HepG2 (cell line): ENCODE measurements around the gene SLC6A12.

Source experiments
- FOXM1 ChIP-seq: sonication (generic); formaldehyde crosslinking; IDR thresholded peaks from 2 replicates; pipeline ENCODE4 v1.5.0; 2020; ENCODE audit warnings: missing genetic modification reagents
- GZF1 ChIP-seq: sonication (generic); formaldehyde crosslinking; IDR thresholded peaks from 2 replicates; pipeline ENCODE4 v1.5.1; 2020; ENCODE audit warnings: mild to moderate bottlenecking, missing genetic modification reagents
- RAD51 ChIP-seq: fragments of 450-650 bp; IDR thresholded peaks from 2 replicates; pipeline ENCODE4 v1.6.1; 2016; ENCODE audit warnings: borderline replicate concordance
- SMAD1 ChIP-seq: sonication (generic); formaldehyde crosslinking; IDR thresholded peaks from 2 replicates; pipeline ENCODE4 v1.4.0; 2020; ENCODE audit warnings: missing genetic modification reagents, low read depth, mild to moderate bottlenecking, borderline replicate concordance
- SPEN ChIP-seq: sonication (generic); formaldehyde crosslinking; IDR thresholded peaks from 2 replicates; pipeline ENCODE4 v1.5.1; 2020; ENCODE audit warnings: low read depth, mild to moderate bottlenecking, missing genetic modification reagents
- ZBTB1 ChIP-seq: sonication (generic); formaldehyde crosslinking; IDR thresholded peaks from 2 replicates; pipeline ENCODE4 v1.4.0; 2020; ENCODE audit warnings: missing genetic modification reagents, borderline replicate concordance
- TF ChIP-seq, protein P1 (sequence below): sonication (generic); formaldehyde crosslinking; IDR thresholded peaks from 2 replicates; pipeline ENCODE4 v1.5.1; 2020; ENCODE audit warnings: missing genetic modification reagents, mild to moderate bottlenecking, borderline replicate concordance
- TF ChIP-seq, protein P2 (sequence below): sonication (generic); formaldehyde crosslinking; IDR thresholded peaks from 2 replicates; pipeline ENCODE4 v1.5.0; 2020; ENCODE audit warnings: mild to moderate bottlenecking, missing genetic modification reagents

DNA sequence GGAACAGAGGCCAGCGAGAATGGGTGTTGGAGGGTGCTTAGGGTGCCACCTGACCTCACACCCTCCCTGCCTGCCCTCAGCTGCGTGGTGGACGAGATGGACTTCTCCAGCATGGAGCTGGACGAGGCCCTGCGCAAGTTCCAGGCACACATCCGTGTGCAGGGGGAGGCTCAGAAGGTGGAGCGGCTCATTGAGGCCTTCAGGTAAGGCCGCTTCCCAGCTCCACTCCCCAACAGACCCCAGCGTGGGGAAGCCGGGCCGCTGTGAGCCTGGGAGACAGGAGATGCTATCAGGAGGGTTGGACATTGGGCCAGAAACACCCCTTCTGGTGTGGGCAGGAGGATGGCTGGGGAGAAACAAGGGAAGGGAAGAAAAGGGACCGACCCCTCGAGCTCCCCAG lies 57.0 kb downstream of the SLC6A12 start:
- no peak for TF ChIP-seq SMAD1
- TF ChIP-seq, protein P1, sequence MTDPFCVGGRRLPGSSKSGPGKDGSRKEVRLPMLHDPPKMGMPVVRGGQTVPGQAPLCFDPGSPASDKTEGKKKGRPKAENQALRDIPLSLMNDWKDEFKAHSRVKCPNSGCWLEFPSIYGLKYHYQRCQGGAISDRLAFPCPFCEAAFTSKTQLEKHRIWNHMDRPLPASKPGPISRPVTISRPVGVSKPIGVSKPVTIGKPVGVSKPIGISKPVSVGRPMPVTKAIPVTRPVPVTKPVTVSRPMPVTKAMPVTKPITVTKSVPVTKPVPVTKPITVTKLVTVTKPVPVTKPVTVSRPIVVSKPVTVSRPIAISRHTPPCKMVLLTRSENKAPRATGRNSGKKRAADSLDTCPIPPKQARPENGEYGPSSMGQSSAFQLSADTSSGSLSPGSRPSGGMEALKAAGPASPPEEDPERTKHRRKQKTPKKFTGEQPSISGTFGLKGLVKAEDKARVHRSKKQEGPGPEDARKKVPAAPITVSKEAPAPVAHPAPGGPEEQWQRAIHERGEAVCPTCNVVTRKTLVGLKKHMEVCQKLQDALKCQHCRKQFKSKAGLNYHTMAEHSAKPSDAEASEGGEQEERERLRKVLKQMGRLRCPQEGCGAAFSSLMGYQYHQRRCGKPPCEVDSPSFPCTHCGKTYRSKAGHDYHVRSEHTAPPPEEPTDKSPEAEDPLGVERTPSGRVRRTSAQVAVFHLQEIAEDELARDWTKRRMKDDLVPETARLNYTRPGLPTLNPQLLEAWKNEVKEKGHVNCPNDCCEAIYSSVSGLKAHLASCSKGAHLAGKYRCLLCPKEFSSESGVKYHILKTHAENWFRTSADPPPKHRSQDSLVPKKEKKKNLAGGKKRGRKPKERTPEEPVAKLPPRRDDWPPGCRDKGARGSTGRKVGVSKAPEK (CRISPR knock-in tag): no peak
- no peak for TF ChIP-seq ZBTB1
- TF ChIP-seq GZF1 (CRISPR knock-in tag): no peak
- TF ChIP-seq FOXM1 (CRISPR knock-in tag): no peak
- TF ChIP-seq, protein P2, sequence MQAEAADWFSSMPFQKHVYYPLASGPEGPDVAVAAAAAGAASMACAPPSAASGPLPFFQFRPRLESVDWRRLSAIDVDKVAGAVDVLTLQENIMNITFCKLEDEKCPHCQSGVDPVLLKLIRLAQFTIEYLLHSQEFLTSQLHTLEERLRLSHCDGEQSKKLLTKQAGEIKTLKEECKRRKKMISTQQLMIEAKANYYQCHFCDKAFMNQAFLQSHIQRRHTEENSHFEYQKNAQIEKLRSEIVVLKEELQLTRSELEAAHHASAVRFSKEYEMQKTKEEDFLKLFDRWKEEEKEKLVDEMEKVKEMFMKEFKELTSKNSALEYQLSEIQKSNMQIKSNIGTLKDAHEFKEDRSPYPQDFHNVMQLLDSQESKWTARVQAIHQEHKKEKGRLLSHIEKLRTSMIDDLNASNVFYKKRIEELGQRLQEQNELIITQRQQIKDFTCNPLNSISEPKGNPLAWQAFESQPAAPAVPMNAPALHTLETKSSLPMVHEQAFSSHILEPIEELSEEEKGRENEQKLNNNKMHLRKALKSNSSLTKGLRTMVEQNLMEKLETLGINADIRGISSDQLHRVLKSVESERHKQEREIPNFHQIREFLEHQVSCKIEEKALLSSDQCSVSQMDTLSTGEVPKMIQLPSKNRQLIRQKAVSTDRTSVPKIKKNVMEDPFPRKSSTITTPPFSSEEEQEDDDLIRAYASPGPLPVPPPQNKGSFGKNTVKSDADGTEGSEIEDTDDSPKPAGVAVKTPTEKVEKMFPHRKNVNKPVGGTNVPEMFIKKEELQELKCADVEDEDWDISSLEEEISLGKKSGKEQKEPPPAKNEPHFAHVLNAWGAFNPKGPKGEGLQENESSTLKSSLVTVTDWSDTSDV (CRISPR knock-in tag): no peak
- TF ChIP-seq RAD51: no peak
- no peak for TF ChIP-seq SPEN (CRISPR knock-in tag)
